HG03045 (cell line): ENCODE data around the gene TMEM63B.
"Not testable (repeated sequence)": the region's sequence is repeated elsewhere in the genome, so short reads cannot be mapped to it uniquely, and the experiment has no call there.

ENCODE experiments used
- ATAC-seq: cut with Tn5 transposase; IDR thresholded peaks from one replicate; pipeline ENCODE4 v1.9.1; 2021; ENCODE audit warnings: mild to moderate bottlenecking, moderate library complexity; ENCODE audit not compliant: unreplicated experiment

TMEM63B gene

DNA sequence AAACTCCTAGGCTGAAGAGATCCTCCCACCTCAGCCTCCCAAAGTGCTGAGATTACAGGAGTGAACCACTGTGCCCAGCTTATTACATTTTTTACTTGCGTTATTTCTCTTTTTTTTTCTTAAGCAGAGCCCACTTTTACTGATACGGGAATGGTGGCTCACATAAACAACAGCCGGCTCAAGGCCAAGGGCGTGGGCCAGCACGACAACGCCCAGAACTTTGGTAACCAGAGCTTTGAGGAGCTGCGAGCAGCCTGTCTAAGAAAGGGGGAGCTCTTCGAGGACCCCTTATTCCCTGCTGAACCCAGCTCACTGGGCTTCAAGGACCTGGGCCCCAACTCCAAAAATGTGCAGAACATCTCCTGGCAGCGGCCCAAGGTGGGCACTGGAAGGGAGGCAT is 41.8 kb downstream of the TMEM63B start:
- ATAC-seq: no peak

GRCh38 chr6:44169886-44170570 is 42.7 kb downstream of the TMEM63B start:
- ATAC-seq: no peak

- ATAC-seq: peak; percentile 42
Observed at GRCh38 chr6:44171899-44172546, 44.7 kb downstream of the TMEM63B start.

DNA sequence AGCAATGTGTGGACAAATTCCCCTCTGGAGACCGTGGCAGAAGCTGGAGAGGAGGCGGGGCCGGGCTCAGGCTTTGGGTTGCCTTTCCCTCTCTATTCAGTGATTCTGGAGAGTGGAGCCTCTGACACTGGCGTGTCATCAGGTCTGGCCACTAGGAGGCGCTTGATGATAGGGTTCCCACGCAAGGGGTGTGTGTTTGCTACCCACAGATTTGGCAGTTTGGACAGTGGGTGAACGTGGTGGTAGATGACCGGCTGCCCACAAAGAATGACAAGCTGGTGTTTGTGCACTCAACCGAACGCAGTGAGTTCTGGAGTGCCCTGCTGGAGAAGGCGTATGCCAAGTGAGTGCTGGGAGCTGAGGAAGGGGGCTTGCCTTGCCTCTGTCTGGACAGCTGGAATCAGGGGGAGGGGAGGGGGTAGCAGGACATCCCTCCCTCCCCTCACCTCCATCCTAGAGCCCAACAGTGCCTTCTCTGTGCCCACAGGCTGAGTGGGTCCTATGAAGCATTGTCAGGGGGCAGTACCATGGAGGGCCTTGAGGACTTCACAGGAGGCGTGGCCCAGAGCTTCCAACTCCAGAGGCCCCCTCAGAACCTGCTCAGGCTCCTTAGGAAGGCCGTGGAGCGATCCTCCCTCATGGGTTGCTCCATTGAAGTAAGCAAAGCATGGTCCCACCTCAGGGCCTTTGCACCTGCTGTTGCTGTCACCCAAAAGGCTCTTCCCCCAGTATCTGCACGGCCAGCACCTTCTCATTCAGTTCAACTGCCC is 45.6 kb downstream of the TMEM63B start:
- peak; percentile 62 for ATAC-seq

- no peak for ATAC-seq
Observed at GRCh38 chr6:44176130-44176761, 48.9 kb downstream of the TMEM63B start.

GRCh38 chr6:44176762-44177509 is 49.6 kb downstream of the TMEM63B start:
- ATAC-seq: no peak

- ATAC-seq: no peak
Observed at GRCh38 chr6:44177691-44178423, 50.5 kb downstream of the TMEM63B start.

DNA sequence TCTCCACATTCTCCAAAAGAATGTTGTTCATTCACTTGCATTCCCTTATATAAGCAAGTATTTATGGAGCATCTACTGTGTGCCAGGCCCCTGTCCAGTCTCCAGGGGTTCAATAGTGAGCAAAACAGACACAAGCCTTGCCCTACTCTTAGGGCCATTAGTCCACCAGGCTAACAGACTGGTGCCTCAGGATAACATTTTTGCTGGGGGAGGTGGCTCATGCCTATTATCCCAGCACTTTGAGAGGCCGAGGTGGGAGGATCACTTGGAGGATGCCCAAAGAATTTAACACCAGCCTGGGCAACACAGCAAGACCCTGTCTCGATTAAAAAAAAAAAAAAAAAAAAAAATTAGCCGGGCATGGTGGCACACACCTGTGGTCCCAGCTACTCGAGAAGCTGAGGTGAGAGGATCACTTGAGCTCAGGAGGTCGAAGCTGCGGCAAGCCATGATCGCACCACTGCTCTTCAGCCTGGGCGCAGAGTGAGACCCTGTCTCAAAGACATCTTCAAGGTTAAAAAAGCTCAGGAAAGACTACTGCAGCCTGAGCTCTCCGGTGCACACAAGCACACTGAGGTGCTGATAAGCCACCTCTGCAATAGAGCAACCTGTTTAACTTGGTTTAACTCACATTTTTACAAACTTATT is 51.2 kb downstream of the TMEM63B start:
- no peak for ATAC-seq

- no peak for ATAC-seq
Observed at GRCh38 chr6:44179072-44179536, 51.8 kb downstream of the TMEM63B start.

- ATAC-seq: no peak
Observed at GRCh38 chr6:44179648-44180047, 52.3 kb downstream of the TMEM63B start.

DNA sequence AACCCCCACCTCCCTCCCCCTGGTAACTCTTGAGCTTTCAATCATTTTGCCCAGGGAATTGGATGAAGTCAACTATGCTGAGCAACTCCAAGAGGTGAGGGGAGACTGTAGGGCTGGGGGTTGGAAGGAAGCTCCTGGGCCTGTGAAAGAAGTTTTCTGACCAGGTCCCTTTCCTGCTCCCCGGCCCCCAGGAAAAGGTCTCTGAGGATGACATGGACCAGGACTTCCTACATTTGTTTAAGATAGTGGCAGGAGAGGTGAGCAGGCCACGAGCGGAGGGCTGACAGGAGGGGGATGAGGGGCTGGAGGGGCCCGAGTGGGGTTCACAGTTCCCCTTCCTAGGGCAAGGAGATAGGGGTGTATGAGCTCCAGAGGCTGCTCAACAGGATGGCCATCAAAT is 53.1 kb downstream of the TMEM63B start:
- no peak for ATAC-seq

GRCh38 chr6:44180886-44181285 is 53.5 kb downstream of the TMEM63B start:
- ATAC-seq: no peak

DNA sequence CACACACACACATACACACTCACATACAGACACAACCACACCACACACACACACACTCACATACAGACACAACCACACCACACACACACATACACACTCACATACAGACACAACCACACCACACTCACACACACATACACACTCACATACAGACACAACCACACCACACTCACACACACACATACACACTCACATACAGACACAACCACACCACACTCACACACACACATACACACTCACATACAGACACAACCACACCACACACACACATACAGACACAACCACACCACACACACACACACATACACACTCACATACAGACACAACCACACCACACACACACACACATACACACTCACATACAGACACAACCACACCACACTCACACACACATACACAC is 54.4 kb downstream of the TMEM63B start:
- ATAC-seq: not testable (repeated sequence)

DNA sequence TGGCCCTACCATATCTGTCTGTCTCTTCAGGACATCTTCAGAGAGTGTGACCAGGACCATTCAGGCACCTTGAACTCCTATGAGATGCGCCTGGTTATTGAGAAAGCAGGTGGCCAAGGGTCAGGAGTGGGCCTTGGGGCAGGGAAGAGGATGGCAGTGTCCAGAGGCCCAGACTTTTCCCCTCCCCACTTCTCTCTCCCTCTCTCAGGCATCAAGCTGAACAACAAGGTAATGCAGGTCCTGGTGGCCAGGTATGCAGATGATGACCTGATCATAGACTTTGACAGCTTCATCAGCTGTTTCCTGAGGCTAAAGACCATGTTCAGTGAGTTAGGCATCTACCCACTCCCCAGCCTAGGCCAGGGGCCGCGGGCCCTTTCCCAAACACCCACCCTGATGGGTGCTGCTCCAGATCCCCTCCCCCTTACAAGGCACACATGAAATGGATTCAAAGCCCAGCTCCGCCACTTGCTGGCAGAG is 55.6 kb downstream of the TMEM63B start:
- ATAC-seq: no peak

DNA sequence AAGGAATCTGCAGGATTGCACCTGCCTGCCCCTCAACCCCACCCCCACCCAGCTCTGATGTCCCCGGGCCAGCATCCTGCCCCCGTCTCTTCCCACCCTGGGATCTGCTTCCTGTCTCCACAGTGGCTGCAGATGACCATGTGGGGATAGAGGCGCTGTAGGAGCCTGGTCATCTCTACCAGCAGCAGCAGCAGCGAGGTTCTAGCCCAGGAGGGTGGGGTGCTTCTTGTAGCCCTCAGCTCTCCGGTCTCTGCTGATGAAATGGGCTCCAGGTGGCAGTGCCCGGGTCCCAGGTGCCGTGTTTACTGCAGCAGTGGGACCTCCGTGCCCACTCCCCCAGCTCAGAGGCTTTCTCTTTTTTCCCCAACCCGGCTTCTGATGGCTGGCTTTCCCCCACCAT is 56.4 kb downstream of the TMEM63B start:
- ATAC-seq: no peak

GRCh38 chr6:44185356-44185755 is 58.0 kb downstream of the TMEM63B start:
- ATAC-seq: not testable (repeated sequence)

GRCh38 chr6:44185953-44186634 is 58.7 kb downstream of the TMEM63B start:
- ATAC-seq: no peak

- ATAC-seq: no peak
Observed at GRCh38 chr6:44186635-44187025, 59.3 kb downstream of the TMEM63B start.

GRCh38 chr6:44188819-44189218 is 61.5 kb downstream of the TMEM63B start:
- no peak for ATAC-seq
